ENCODE data around the gene EPHB1. TPM values are rescaled to one million over a fixed set of nuclear protein-coding genes. Genes with fewer than 3 reads are reported as not detected.

The EPHB1 gene
- polyA plus RNA-seq, 1 of the 3 experiments (the other 2 are of a cell fraction), result 1.2 TPM

DNA sequence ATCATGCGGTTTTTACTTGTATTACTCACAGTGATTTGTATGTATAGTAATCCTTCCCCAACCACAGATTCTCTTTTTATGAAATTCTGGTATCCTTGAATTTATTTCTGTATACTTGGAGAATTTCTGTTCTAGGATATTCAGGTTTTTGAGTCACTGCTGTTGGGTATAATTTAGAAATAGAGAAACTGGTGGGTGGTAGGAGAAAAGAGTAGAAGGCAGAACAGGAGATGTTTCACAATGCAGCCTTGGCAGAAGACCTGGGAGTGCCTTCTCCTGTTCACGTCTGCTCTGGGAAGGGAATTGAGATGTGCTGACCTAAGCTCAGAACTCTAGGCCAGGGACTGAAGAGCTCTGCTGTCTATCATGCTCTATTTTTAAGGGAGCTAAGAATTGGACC is 193.6 kb downstream of the EPHB1 start:
- no peak overlapping the region for H2AFZ ChIP-seq (ENCODE audit: low read depth)
- H3K36me3 ChIP-seq (replicated peaks in 1 of 2; ENCODE audit: control insufficient read depth in 1 of 2, insufficient read depth in 2 of 2, low read length in 1 of 2), result no peaks in the 10 kb centered on the region
- no peak overlapping the region for H3K4me2 ChIP-seq
- no peak overlapping the region for H3K9ac ChIP-seq
- no peaks in the 10 kb centered on the region for H4K20me1 ChIP-seq (ENCODE audit: insufficient read depth)
- no peaks in the 10 kb centered on the region for H3K27me3 ChIP-seq (ENCODE audit: insufficient read depth)
- TF ChIP-seq, protein P1, sequence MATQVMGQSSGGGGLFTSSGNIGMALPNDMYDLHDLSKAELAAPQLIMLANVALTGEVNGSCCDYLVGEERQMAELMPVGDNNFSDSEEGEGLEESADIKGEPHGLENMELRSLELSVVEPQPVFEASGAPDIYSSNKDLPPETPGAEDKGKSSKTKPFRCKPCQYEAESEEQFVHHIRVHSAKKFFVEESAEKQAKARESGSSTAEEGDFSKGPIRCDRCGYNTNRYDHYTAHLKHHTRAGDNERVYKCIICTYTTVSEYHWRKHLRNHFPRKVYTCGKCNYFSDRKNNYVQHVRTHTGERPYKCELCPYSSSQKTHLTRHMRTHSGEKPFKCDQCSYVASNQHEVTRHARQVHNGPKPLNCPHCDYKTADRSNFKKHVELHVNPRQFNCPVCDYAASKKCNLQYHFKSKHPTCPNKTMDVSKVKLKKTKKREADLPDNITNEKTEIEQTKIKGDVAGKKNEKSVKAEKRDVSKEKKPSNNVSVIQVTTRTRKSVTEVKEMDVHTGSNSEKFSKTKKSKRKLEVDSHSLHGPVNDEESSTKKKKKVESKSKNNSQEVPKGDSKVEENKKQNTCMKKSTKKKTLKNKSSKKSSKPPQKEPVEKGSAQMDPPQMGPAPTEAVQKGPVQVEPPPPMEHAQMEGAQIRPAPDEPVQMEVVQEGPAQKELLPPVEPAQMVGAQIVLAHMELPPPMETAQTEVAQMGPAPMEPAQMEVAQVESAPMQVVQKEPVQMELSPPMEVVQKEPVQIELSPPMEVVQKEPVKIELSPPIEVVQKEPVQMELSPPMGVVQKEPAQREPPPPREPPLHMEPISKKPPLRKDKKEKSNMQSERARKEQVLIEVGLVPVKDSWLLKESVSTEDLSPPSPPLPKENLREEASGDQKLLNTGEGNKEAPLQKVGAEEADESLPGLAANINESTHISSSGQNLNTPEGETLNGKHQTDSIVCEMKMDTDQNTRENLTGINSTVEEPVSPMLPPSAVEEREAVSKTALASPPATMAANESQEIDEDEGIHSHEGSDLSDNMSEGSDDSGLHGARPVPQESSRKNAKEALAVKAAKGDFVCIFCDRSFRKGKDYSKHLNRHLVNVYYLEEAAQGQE (IDR thresholded peaks at IDR 0.05; ENCODE audit: low read depth, low read length), result no peak
- TF ChIP-seq SMC3 (IDR thresholded peaks at IDR 0.05; ENCODE audit: low read depth, low read length), result no peak
- TF ChIP-seq, protein P2, sequence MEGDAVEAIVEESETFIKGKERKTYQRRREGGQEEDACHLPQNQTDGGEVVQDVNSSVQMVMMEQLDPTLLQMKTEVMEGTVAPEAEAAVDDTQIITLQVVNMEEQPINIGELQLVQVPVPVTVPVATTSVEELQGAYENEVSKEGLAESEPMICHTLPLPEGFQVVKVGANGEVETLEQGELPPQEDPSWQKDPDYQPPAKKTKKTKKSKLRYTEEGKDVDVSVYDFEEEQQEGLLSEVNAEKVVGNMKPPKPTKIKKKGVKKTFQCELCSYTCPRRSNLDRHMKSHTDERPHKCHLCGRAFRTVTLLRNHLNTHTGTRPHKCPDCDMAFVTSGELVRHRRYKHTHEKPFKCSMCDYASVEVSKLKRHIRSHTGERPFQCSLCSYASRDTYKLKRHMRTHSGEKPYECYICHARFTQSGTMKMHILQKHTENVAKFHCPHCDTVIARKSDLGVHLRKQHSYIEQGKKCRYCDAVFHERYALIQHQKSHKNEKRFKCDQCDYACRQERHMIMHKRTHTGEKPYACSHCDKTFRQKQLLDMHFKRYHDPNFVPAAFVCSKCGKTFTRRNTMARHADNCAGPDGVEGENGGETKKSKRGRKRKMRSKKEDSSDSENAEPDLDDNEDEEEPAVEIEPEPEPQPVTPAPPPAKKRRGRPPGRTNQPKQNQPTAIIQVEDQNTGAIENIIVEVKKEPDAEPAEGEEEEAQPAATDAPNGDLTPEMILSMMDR (IDR thresholded peaks at IDR 0.05), result no peak
- TF ChIP-seq, protein P3, sequence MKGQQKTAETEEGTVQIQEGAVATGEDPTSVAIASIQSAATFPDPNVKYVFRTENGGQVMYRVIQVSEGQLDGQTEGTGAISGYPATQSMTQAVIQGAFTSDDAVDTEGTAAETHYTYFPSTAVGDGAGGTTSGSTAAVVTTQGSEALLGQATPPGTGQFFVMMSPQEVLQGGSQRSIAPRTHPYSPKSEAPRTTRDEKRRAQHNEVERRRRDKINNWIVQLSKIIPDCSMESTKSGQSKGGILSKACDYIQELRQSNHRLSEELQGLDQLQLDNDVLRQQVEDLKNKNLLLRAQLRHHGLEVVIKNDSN (IDR thresholded peaks at IDR 0.05; ENCODE audit: borderline replicate concordance, low read depth), result no peak
- TF ChIP-seq, protein P4, sequence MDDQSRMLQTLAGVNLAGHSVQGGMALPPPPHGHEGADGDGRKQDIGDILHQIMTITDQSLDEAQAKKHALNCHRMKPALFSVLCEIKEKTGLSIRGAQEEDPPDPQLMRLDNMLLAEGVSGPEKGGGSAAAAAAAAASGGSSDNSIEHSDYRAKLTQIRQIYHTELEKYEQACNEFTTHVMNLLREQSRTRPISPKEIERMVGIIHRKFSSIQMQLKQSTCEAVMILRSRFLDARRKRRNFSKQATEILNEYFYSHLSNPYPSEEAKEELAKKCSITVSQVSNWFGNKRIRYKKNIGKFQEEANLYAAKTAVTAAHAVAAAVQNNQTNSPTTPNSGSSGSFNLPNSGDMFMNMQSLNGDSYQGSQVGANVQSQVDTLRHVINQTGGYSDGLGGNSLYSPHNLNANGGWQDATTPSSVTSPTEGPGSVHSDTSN (IDR thresholded peaks at IDR 0.05), result no peak
- TF ChIP-seq YY1 (IDR thresholded peaks at IDR 0.05; ENCODE audit: low read depth), result no peak
- TF ChIP-seq FOXJ3 (CRISPR knock-in tag; IDR thresholded peaks at IDR 0.05), result no peak
- TF ChIP-seq RFX5 (IDR thresholded peaks at IDR 0.05; ENCODE audit: low read length), result no peak
- TF ChIP-seq RXRA (IDR thresholded peaks at IDR 0.05; ENCODE audit: borderline replicate concordance, low read depth), result no peak
- TF ChIP-seq MEF2A (IDR thresholded peaks at IDR 0.05; ENCODE audit: borderline replicate concordance, low read depth), result no peak
- no peak for TF ChIP-seq CHD2 (IDR thresholded peaks at IDR 0.05; ENCODE audit: low read length, partially characterized antibody)
- TF ChIP-seq GATA2 (CRISPR knock-in tag; IDR thresholded peaks at IDR 0.05), result no peak
- TF ChIP-seq, protein P5, sequence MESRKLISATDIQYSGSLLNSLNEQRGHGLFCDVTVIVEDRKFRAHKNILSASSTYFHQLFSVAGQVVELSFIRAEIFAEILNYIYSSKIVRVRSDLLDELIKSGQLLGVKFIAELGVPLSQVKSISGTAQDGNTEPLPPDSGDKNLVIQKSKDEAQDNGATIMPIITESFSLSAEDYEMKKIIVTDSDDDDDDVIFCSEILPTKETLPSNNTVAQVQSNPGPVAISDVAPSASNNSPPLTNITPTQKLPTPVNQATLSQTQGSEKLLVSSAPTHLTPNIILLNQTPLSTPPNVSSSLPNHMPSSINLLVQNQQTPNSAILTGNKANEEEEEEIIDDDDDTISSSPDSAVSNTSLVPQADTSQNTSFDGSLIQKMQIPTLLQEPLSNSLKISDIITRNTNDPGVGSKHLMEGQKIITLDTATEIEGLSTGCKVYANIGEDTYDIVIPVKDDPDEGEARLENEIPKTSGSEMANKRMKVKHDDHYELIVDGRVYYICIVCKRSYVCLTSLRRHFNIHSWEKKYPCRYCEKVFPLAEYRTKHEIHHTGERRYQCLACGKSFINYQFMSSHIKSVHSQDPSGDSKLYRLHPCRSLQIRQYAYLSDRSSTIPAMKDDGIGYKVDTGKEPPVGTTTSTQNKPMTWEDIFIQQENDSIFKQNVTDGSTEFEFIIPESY (IDR thresholded peaks at IDR 0.05; ENCODE audit: borderline replicate concordance, low read depth), result no peak
- TF ChIP-seq SIN3A (IDR thresholded peaks at IDR 0.05; ENCODE audit: borderline replicate concordance, low read depth, low read length), result no peak
- TF ChIP-seq TAF1 (IDR thresholded peaks at IDR 0.05; ENCODE audit: borderline replicate concordance, low read depth, low read length), result no peak
- no peak for TF ChIP-seq EP300 (IDR thresholded peaks at IDR 0.05; ENCODE audit: borderline replicate concordance in 1 of 2, low read depth in 1 of 2, low read length in 1 of 2)
- TF ChIP-seq, protein P6, sequence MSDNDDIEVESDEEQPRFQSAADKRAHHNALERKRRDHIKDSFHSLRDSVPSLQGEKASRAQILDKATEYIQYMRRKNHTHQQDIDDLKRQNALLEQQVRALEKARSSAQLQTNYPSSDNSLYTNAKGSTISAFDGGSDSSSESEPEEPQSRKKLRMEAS (IDR thresholded peaks at IDR 0.05; ENCODE audit: low read depth), result no peak
- TF ChIP-seq EZH2phosphoT487 (IDR thresholded peaks at IDR 0.05; ENCODE audit: borderline replicate concordance, low read depth), result no peak
- no peak for TF ChIP-seq MXI1 (IDR thresholded peaks at IDR 0.05; ENCODE audit: low read depth, low read length)
- TF ChIP-seq GABPA (IDR thresholded peaks at IDR 0.05; ENCODE audit: low read depth), result no peak
- no peaks in the 10 kb centered on the region for H3K9me3 ChIP-seq
- no peaks in the 10 kb centered on the region for H3K79me2 ChIP-seq (ENCODE audit: insufficient read depth)
- DNase-seq, result no peak
- CTCF ChIA-PET, result no interaction called here
- POLR2A ChIA-PET, result no interaction called here
- H3F3A ChIP-seq (replicated peaks; ENCODE audit: insufficient read depth), result peaks cover 4% of the 10 kb centered on the region
- WGBS (ENCODE audit: low lambda C conversion rate), result 82% methylated on average over 2 of the region's 2 CpGs
- no peaks in the 10 kb centered on the region for H3K4me1 ChIP-seq (ENCODE audit: control insufficient read depth in 1 of 2, insufficient read depth in 2 of 2, low read depth in 1 of 2, low read length in 1 of 2)
- no peaks in the 10 kb centered on the region for H3K9me2 ChIP-seq
- no peak overlapping the region for H3K27ac ChIP-seq (ENCODE audit: low read depth in 2 of 2, low read length in 1 of 2)
- H3K4me3 ChIP-seq (ENCODE audit: low read depth in 2 of 2, low read length in 1 of 2), result no peak overlapping the region
